OCI-LY7 (cell line): Measurements from ENCODE around the gene ADIG.

ENCODE experiments used
- EZH2phosphoT487 ChIP-seq: fragments of 200-600 bp; sonication (generic); IDR thresholded peaks from 2 replicates; pipeline ENCODE4 v1.6.1; 2018; ENCODE audit warnings: low read depth, borderline replicate concordance, mild to moderate bottlenecking, mixed run types, antibody characterized with exemption, low read length, moderate library complexity, mixed read lengths
- TF ChIP-seq, protein P1 (sequence below): fragments of 200-600 bp; sonication (generic); conservative IDR thresholded peaks from 2 replicates; pipeline ENCODE4 v1.5.1; 2014; ENCODE audit warnings: mild to moderate bottlenecking, antibody characterized with exemption, low read length, moderate library complexity, mixed read lengths

DNA sequence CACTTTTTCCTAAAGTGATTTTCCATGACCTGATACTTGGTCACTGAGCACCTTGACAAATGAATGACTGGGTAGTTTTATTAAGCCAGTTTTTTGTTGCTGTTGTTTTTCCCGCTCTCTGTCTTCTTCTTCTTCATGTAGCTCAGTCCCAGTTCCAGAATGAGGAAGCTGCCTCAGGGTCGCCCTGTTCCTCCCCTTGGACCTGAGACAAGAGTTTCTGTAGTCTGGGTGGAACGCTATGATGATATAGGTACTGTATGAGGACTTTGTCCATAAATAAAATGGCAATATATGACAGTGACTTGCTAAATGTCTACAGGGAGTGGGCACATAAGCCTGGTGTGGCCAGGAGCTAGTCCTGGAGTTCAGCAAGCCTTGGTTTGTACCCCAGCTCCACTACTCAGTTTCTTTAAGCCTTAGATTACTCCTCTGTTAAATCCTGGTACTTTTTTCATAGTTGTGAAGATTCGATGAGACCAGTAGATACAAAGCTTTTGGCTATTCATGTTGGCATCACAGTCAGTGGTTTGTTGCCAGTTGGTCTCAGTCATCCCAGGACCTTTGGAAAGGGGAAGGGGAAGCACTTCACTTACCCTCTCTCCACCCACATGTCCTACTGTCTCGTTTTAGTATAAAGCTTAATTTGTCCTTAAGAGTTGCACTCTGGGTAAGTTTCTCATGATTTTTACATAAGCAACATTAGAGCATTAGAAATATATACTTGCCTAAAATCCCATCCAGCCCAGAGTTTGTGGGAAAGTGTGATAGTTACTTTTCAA lies 11.1 kb upstream of the ADIG start:
- TF ChIP-seq, protein P1, sequence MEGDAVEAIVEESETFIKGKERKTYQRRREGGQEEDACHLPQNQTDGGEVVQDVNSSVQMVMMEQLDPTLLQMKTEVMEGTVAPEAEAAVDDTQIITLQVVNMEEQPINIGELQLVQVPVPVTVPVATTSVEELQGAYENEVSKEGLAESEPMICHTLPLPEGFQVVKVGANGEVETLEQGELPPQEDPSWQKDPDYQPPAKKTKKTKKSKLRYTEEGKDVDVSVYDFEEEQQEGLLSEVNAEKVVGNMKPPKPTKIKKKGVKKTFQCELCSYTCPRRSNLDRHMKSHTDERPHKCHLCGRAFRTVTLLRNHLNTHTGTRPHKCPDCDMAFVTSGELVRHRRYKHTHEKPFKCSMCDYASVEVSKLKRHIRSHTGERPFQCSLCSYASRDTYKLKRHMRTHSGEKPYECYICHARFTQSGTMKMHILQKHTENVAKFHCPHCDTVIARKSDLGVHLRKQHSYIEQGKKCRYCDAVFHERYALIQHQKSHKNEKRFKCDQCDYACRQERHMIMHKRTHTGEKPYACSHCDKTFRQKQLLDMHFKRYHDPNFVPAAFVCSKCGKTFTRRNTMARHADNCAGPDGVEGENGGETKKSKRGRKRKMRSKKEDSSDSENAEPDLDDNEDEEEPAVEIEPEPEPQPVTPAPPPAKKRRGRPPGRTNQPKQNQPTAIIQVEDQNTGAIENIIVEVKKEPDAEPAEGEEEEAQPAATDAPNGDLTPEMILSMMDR: no peak
- no peak for TF ChIP-seq EZH2phosphoT487
